ENCODE results near the gene SUN1. TPM values are rescaled to one million over a fixed set of nuclear protein-coding genes. Genes with fewer than 3 reads are reported as not detected.

The SUN1 gene
- total and polyA plus RNA-seq, 2 donors (not counting 3 experiments of a cell fraction or from before 2014, with no cell fraction given), result 158 to 410 TPM

DNA sequence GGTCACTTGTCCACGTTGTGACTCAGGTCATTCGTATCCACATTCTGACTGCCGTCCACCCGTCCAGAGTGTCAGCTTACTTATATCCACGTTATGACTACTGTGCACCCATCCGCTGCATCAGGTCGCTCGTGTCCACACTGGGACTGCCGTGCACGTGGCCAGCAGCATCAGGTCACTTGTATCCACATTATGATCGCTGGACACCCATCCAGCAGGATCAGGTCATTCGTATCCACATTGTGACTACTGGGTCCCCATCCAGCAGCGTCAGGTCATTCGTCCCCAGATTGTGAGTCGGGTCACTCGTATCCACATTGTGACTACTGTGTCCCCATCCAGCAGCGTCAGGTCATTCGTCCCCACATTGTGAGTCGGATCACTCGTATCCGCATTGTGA lies 47.3 kb upstream of the SUN1 start:
- no peak for TF ChIP-seq POLR2A (IDR thresholded peaks at IDR 0.05; ENCODE audit: low read depth, low read length)
- TF ChIP-seq JUN (IDR thresholded peaks at IDR 0.05; ENCODE audit: borderline replicate concordance, insufficient read depth, insufficient read length, low read depth), result no peak
- TF ChIP-seq GATA2 (IDR thresholded peaks at IDR 0.05; ENCODE audit: insufficient read depth, insufficient read length, low read depth, low read length), result no peak
- TF ChIP-seq MYC (IDR thresholded peaks at IDR 0.05; ENCODE audit: low read depth, low read length), result no peak
- TF ChIP-seq, protein P1, sequence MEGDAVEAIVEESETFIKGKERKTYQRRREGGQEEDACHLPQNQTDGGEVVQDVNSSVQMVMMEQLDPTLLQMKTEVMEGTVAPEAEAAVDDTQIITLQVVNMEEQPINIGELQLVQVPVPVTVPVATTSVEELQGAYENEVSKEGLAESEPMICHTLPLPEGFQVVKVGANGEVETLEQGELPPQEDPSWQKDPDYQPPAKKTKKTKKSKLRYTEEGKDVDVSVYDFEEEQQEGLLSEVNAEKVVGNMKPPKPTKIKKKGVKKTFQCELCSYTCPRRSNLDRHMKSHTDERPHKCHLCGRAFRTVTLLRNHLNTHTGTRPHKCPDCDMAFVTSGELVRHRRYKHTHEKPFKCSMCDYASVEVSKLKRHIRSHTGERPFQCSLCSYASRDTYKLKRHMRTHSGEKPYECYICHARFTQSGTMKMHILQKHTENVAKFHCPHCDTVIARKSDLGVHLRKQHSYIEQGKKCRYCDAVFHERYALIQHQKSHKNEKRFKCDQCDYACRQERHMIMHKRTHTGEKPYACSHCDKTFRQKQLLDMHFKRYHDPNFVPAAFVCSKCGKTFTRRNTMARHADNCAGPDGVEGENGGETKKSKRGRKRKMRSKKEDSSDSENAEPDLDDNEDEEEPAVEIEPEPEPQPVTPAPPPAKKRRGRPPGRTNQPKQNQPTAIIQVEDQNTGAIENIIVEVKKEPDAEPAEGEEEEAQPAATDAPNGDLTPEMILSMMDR (IDR thresholded peaks at IDR 0.05; ENCODE audit: extremely low read depth in 1 of 2, insufficient read depth in 1 of 2, low read depth in 1 of 2, low read length in 2 of 2), result no peak
- TF ChIP-seq, protein P2, sequence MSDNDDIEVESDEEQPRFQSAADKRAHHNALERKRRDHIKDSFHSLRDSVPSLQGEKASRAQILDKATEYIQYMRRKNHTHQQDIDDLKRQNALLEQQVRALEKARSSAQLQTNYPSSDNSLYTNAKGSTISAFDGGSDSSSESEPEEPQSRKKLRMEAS (IDR thresholded peaks at IDR 0.05; ENCODE audit: insufficient read depth, insufficient read length), result no peak
- no peak for TF ChIP-seq FOS (IDR thresholded peaks at IDR 0.05; ENCODE audit: borderline replicate concordance, insufficient read depth, low read length)
- Histone ChIP-seq H3K4me3 (replicated peaks in 1 of 3; ENCODE audit: insufficient read depth in 1 of 3, low read depth in 1 of 3, low read length in 3 of 3) (no peak overlapping the region), H3K27me3 (ENCODE audit: control insufficient read depth in 2 of 2, insufficient read depth in 2 of 2, low read length in 2 of 2) (no peaks in the 10 kb centered on the region), H3K9me1 (replicated peaks; ENCODE audit: control insufficient read depth, extremely low read depth, insufficient read depth, low read length) (no peaks in the 10 kb centered on the region), H3K9ac (replicated peaks; ENCODE audit: extremely low read depth, insufficient read depth, low read length) (no peak overlapping the region), H3K4me2 (ENCODE audit: insufficient read depth, low read length) (no peak overlapping the region), H2AFZ (ENCODE audit: low read depth, low read length) (no peak overlapping the region), H3K36me3 (ENCODE audit: control insufficient read depth in 2 of 2, extremely low read depth in 1 of 2, insufficient read depth in 2 of 2, low read length in 2 of 2) (peaks cover 2 to 17% of the 10 kb centered on the region in 2 experiments), H4K20me1 (replicated peaks; ENCODE audit: control insufficient read depth, extremely low read depth, insufficient read depth, low read length) (no peaks in the 10 kb centered on the region), H3K4me1 (ENCODE audit: control insufficient read depth, extremely low read depth, insufficient read depth, low read length) (no peaks in the 10 kb centered on the region), H3K27ac (ENCODE audit: insufficient read depth, low read depth, low read length) (no peak overlapping the region), H3K79me2 (ENCODE audit: control insufficient read depth, insufficient read depth, low read length) (no peaks in the 10 kb centered on the region), H3K9me3 (replicated peaks; ENCODE audit: control insufficient read depth, insufficient read depth, low read length) (no peaks in the 10 kb centered on the region)
- ChIA-PET CTCF (interaction anchor here (2.4 to 6.9 kb wide), 2 partner anchors 87 to 88 kb away, joined by 16 to 89 read pairs; no protein-coding TSS in a partner anchor), POLR2A (no interaction called here)
- intact Hi-C loops (cut with micrococcal nuclease), result no loop called here
- FAIRE-seq (no peak), DNase-seq (ENCODE audit: low read depth, low spot score) (no peak)
- BruUV-seq (replicated peaks), result no TSS peak
- dilution Hi-C loops (cut with MboI; ENCODE audit: extremely low pct_ligation_motif_present, low sequenced_read_pairs), result no loop called here

Data from endothelial cell of umbilical vein (primary cell).